ENCODE results near the gene DDX43.

Gene DDX43

GRCh38 chr6:73362869-73363536 lies 31.6 kb upstream of the DDX43 start:
- H3K27me3 ChIP-seq: no peaks in the 10 kb centered on the region
- H3K4me3 ChIP-seq (ENCODE audit: low read depth in 1 of 2, low read length in 1 of 2): no peak overlapping the region
- H3K27ac ChIP-seq: no peak overlapping the region
- H3K9me3 ChIP-seq: no peaks in the 10 kb centered on the region
- no peaks in the 10 kb centered on the region for H3K4me1 ChIP-seq (ENCODE audit: control insufficient read depth in 1 of 2, insufficient read depth in 1 of 2, low read depth in 1 of 2, low read length in 1 of 2)
- TF ChIP-seq, protein P1, sequence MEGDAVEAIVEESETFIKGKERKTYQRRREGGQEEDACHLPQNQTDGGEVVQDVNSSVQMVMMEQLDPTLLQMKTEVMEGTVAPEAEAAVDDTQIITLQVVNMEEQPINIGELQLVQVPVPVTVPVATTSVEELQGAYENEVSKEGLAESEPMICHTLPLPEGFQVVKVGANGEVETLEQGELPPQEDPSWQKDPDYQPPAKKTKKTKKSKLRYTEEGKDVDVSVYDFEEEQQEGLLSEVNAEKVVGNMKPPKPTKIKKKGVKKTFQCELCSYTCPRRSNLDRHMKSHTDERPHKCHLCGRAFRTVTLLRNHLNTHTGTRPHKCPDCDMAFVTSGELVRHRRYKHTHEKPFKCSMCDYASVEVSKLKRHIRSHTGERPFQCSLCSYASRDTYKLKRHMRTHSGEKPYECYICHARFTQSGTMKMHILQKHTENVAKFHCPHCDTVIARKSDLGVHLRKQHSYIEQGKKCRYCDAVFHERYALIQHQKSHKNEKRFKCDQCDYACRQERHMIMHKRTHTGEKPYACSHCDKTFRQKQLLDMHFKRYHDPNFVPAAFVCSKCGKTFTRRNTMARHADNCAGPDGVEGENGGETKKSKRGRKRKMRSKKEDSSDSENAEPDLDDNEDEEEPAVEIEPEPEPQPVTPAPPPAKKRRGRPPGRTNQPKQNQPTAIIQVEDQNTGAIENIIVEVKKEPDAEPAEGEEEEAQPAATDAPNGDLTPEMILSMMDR (IDR thresholded peaks at IDR 0.05): no peak
- no peaks in the 10 kb centered on the region for H3K36me3 ChIP-seq

DNA sequence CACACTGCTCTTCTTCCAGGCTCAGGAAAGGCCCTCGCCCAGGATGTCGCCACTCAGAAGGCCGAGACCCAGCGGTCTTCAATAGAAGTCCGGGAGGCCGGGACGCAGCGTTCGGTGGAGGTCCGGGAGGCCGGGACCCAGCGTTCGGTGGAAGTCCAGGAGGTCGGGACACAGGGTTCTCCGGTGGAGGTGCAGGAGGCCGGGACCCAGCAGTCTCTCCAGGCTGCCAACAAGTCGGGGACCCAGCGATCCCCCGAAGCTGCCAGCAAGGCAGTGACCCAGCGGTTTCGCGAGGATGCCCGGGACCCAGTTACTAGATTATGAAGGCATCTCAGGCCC lies 31.1 kb upstream of the DDX43 start:
- no peaks in the 10 kb centered on the region for H3K4me1 ChIP-seq (ENCODE audit: control insufficient read depth in 1 of 2, insufficient read depth in 1 of 2, low read depth in 1 of 2, low read length in 1 of 2)
- no peak overlapping the region for H3K4me3 ChIP-seq (ENCODE audit: low read depth in 1 of 2, low read length in 1 of 2)
- H3K27me3 ChIP-seq: no peaks in the 10 kb centered on the region
- H3K27ac ChIP-seq: no peak overlapping the region
- H3K36me3 ChIP-seq: no peaks in the 10 kb centered on the region
- TF ChIP-seq, protein P1 (IDR thresholded peaks at IDR 0.05): no peak
- H3K9me3 ChIP-seq: no peaks in the 10 kb centered on the region

GRCh38 chr6:73364121-73364520 lies 30.5 kb upstream of the DDX43 start:
- no peak overlapping the region for H3K4me3 ChIP-seq (ENCODE audit: low read depth in 1 of 2, low read length in 1 of 2)
- TF ChIP-seq, protein P1 (IDR thresholded peaks at IDR 0.05): no peak
- no peak overlapping the region for H3K27ac ChIP-seq
- H3K36me3 ChIP-seq: no peaks in the 10 kb centered on the region
- no peaks in the 10 kb centered on the region for H3K4me1 ChIP-seq (ENCODE audit: control insufficient read depth in 1 of 2, insufficient read depth in 1 of 2, low read depth in 1 of 2, low read length in 1 of 2)
- H3K9me3 ChIP-seq: no peaks in the 10 kb centered on the region
- H3K27me3 ChIP-seq: no peaks in the 10 kb centered on the region

DNA sequence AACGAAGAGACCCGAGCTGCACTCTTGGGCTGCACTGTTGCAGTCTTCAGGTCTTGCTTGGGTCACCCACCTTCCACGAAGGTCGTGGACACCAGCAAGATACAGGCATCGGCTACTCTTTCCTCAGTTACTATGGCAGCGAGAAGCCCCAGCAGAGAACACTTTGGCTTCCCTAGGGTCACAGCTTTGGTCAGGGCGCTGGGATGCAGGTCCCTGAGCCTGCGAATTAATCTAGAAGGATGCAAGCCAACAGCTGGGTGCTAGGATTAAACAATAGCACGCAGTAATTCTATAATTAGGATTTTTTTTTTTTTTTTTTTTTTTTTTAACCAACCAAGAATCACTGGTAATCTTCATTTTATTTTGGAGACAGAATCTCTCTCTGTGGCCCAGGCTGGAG lies 30.1 kb upstream of the DDX43 start:
- H3K27ac ChIP-seq: no peak overlapping the region
- no peaks in the 10 kb centered on the region for H3K9me3 ChIP-seq
- no peaks in the 10 kb centered on the region for H3K36me3 ChIP-seq
- TF ChIP-seq, protein P1 (IDR thresholded peaks at IDR 0.05): no peak
- no peaks in the 10 kb centered on the region for H3K4me1 ChIP-seq (ENCODE audit: control insufficient read depth in 1 of 2, insufficient read depth in 1 of 2, low read depth in 1 of 2, low read length in 1 of 2)
- no peaks in the 10 kb centered on the region for H3K27me3 ChIP-seq
- no peak overlapping the region for H3K4me3 ChIP-seq (ENCODE audit: low read depth in 1 of 2, low read length in 1 of 2)

GRCh38 chr6:73367761-73368355 lies 26.8 kb upstream of the DDX43 start:
- H3K4me1 ChIP-seq (ENCODE audit: control insufficient read depth in 1 of 2, insufficient read depth in 1 of 2, low read depth in 1 of 2, low read length in 1 of 2): no peaks in the 10 kb centered on the region
- H3K4me3 ChIP-seq (ENCODE audit: low read depth in 1 of 2, low read length in 1 of 2): no peak overlapping the region
- no peaks in the 10 kb centered on the region for H3K9me3 ChIP-seq
- TF ChIP-seq, protein P1 (IDR thresholded peaks at IDR 0.05): no peak
- no peaks in the 10 kb centered on the region for H3K36me3 ChIP-seq
- H3K27ac ChIP-seq: no peak overlapping the region
- no peaks in the 10 kb centered on the region for H3K27me3 ChIP-seq

Measured in neutrophil (primary cell).